Islet of Langerhans (tissue), 1 donor: Measurements from ENCODE around the gene C1QTNF8.

Experiments
- FAIRE-seq: peaks from one replicate; lab custom pipeline; 2011; peaks lifted over from hg19 to GRCh38; lab: Jason Lieb, UNC

The C1QTNF8 gene

GRCh38 chr16:1108299-1109252, 12.5 kb upstream of the C1QTNF8 start:
- FAIRE-seq: no peak

GRCh38 chr16:1107731-1108130, 11.7 kb upstream of the C1QTNF8 start:
- no peak for FAIRE-seq

- FAIRE-seq: no peak
Observed at GRCh38 chr16:1107141-1107540, 11.1 kb upstream of the C1QTNF8 start.

GRCh38 chr16:1106659-1107058, 10.6 kb upstream of the C1QTNF8 start:
- FAIRE-seq: no peak

- no peak for FAIRE-seq
Observed at GRCh38 chr16:1105888-1106620, 10.0 kb upstream of the C1QTNF8 start.

GRCh38 chr16:1103636-1103980, 7.6 kb upstream of the C1QTNF8 start:
- no peak for FAIRE-seq

GRCh38 chr16:1102921-1103635, 7.0 kb upstream of the C1QTNF8 start:
- no peak for FAIRE-seq

- FAIRE-seq: no peak
Observed at GRCh38 chr16:1102333-1102700, 6.3 kb upstream of the C1QTNF8 start.

GRCh38 chr16:1101573-1102332, 5.7 kb upstream of the C1QTNF8 start:
- FAIRE-seq: no peak

- FAIRE-seq: no peak
Observed at GRCh38 chr16:1101133-1101532, 5.1 kb upstream of the C1QTNF8 start.

GRCh38 chr16:1100084-1100800, 4.2 kb upstream of the C1QTNF8 start:
- no peak for FAIRE-seq

- FAIRE-seq: no peak
Observed at GRCh38 chr16:1099189-1100083, 3.4 kb upstream of the C1QTNF8 start.

- FAIRE-seq: no peak
Observed at GRCh38 chr16:1098266-1098991, 2.4 kb upstream of the C1QTNF8 start.

- no peak for FAIRE-seq
Observed at GRCh38 chr16:1097800-1098199, 1.8 kb upstream of the C1QTNF8 start.

- no peak for FAIRE-seq
Observed at GRCh38 chr16:1097156-1097555, 1.1 kb upstream of the C1QTNF8 start.

GRCh38 chr16:1095450-1096168, 435 bp downstream of the C1QTNF8 start:
- no peak for FAIRE-seq

- FAIRE-seq: no peak
Observed at GRCh38 chr16:1094601-1095449, 1.2 kb downstream of the C1QTNF8 start.

- FAIRE-seq: no peak
Observed at GRCh38 chr16:1094124-1094479, 1.9 kb downstream of the C1QTNF8 start.
